Tibial nerve (tissue), 4 donors: ENCODE measurements around the gene RIMKLB.

Experiments
- CTCF ChIP-seq, 5 experiments: fragments of 200-600 bp in 3 of 5; fragments of 450-650 bp in 2 of 5; sonication (generic) in 3 of 5; IDR thresholded peaks; one replicate each; pipeline ENCODE4 v1.5.1; 2016 to 2019; ENCODE audit warnings: antibody characterized with exemption in 5 of 5, mild to moderate bottlenecking in 3 of 5, moderate library complexity in 2 of 5
- EP300 ChIP-seq, 2 donors: sonication (generic); formaldehyde crosslinking; IDR thresholded peaks; one replicate each; pipeline ENCODE4 v1.6.1; 2017; ENCODE audit warnings: antibody characterized with exemption in 2 of 2, mild to moderate bottlenecking in 1 of 2
- POLR2A ChIP-seq, 2 donors: fragments of 450-650 bp; IDR thresholded peaks; one replicate each; pipeline ENCODE4 v1.6.1; 2017; ENCODE audit warnings: antibody characterized with exemption in 2 of 2, mild to moderate bottlenecking in 2 of 2, moderate library complexity in 2 of 2

GRCh38 chr12:8701046-8701660 is 3.4 kb downstream of the RIMKLB start:
- TF ChIP-seq CTCF (IDR thresholded peaks at IDR 0.05) (no peak), POLR2A (IDR thresholded peaks at IDR 0.05) (no peak), EP300 (IDR thresholded peaks at IDR 0.05) (no peak)
